Measurements from ENCODE around the gene KIF24. TPM values are rescaled to one million over a fixed set of nuclear protein-coding genes. Genes with fewer than 3 reads are reported as not detected.

KIF24 gene
- total RNA-seq, 4 donors from 2014 or later = 0.13 to 0.68 (median 0.50) TPM

DNA sequence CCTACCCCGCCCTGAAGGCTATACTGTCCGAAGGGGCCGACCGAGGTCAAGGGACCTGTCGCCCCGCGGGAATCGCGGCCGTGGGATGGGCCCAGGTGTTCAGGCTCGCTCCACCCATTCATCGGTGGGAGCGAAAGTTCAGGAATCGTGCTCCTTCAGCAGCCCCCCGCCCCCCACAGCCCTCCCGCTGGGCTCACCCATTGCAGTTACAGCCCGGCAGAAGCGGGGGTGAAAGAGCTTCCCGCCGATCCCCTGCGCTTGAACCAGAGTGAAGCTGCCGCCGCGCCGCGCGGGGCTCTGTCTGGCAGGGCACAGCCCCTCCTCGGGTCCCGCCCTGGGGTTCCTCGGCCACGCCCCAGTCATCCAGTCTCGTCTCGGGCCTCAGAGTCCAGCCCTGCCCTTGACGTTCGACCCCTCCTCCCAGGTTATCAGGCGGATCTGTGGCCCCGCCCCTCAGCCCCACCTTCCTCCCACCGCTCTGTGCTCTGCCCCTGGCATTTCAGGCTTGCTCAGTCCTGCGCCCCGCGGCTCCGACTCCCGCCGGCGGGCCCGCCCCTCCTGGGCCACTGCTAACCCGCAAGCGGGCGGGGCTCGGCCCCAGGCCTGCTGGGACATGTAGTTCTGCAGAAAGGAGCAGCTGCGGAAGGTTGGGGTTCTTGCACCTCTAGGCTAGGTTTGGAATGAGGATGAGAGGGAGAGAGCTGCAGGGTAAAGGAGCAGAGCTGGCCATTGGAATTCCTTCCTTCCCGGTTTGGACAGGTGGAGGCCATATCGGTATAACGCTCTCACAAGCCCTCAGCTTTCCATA lies 47.7 kb upstream of the KIF24 start, which contains the start of gene MYORG:
Gene MYORG, minus strand, starts transcription at position 303 of the 808 bp plus-strand sequence. CDS start 3,955 bp downstream, outside the sequence.
- H3K36me3 ChIP-seq = peaks cover 0 to 7% of the 10 kb centered on the region in 2 donors
- H3K4me3 ChIP-seq = peak within 1 kb of the TSS; percentile 72 to 85 (median 78)
- TF ChIP-seq, protein P1, sequence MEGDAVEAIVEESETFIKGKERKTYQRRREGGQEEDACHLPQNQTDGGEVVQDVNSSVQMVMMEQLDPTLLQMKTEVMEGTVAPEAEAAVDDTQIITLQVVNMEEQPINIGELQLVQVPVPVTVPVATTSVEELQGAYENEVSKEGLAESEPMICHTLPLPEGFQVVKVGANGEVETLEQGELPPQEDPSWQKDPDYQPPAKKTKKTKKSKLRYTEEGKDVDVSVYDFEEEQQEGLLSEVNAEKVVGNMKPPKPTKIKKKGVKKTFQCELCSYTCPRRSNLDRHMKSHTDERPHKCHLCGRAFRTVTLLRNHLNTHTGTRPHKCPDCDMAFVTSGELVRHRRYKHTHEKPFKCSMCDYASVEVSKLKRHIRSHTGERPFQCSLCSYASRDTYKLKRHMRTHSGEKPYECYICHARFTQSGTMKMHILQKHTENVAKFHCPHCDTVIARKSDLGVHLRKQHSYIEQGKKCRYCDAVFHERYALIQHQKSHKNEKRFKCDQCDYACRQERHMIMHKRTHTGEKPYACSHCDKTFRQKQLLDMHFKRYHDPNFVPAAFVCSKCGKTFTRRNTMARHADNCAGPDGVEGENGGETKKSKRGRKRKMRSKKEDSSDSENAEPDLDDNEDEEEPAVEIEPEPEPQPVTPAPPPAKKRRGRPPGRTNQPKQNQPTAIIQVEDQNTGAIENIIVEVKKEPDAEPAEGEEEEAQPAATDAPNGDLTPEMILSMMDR (IDR thresholded peaks at IDR 0.05 in 4 of 5, conservative IDR thresholded peaks at IDR 0.05 in 1 of 5) = peak in 1 of 5 experiments; percentile 4
- TF ChIP-seq POLR2A (IDR thresholded peaks at IDR 0.05) = peak; percentile 78 to 94
- intact Hi-C loops (cut with DNase I; ENCODE audit: low total_unique reads) = loop anchor here (2.0 to 5.0 kb wide), 2 partner anchors 120 to 249 kb away; partner anchors contain the start of gene DCAF12
- DNase-seq (peak; percentile 95 to 98), ATAC-seq (peak; percentile 64 to 66)
- peak within 1 kb of the TSS; percentile 89 to 93 (median 92) for H3K27ac ChIP-seq
- H3K9me3 ChIP-seq = no peaks in the 10 kb centered on the region
- no peaks in the 10 kb centered on the region for H3K27me3 ChIP-seq
- in situ Hi-C loops (cut with MboI; ENCODE audit: low sequenced_read_pairs in 4 of 4) = loop anchor here (5.0 kb wide), 2 partner anchors 39 to 44 kb away; no protein-coding TSS in a partner anchor
- peaks cover 31 to 48% of the 10 kb centered on the region in 2 donors for H3K4me1 ChIP-seq

DNA sequence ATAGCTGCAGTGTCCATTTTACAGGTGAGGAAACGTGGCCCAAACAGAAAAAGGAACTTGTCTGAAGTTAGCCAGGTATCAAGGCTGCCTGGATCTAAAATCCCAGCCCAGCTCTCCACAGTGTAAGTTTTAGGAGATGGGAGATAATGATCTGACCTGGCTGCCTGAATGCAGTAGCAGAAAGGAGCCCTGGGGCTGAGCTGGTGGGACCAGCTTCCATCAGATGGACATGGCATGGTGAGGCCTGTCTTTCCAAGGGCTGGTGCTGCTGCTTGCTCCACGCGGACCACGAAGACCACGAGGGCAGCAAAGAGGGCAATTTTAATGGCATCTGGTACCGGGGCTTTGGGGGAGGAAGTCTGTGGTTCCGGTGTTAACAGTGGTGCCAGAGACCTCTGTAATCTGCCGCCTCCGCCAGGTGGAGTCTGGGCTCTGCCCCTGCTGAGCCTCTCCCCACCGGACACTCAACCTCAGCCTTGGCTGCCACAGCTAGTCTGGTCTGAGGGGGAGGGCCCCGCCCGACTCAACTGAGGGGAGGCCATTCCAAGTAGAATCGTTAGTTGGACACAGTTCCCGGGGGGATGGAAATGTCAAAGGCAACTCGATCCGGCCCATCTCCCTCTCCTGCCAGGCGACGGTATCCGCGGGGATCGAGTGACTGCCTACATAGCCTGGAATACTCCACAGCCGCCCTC lies 47.0 kb upstream of the KIF24 start:
- intact Hi-C loops (cut with DNase I; ENCODE audit: low total_unique reads) = loop anchor here (2.0 to 5.0 kb wide), 3 partner anchors 33 to 249 kb away; partner anchors contain the start of gene DCAF12
- ATAC-seq = peak; percentile 44 to 52
- TF ChIP-seq, protein P1 (IDR thresholded peaks at IDR 0.05 in 4 of 5, conservative IDR thresholded peaks at IDR 0.05 in 1 of 5) = peak in 3 of 5 experiments; percentile 19 to 47 (median 42)
- no peak for TF ChIP-seq POLR2A (IDR thresholded peaks at IDR 0.05)
- peak; percentile 65 to 90 for DNase-seq
- Histone ChIP-seq H3K36me3 (peaks cover 0 to 14% of the 10 kb centered on the region in 2 donors), H3K9me3 (no peaks in the 10 kb centered on the region), H3K27me3 (no peaks in the 10 kb centered on the region), H3K4me3 (peak overlapping the region; percentile 72 to 85 (median 78)), H3K27ac (peak overlapping the region; percentile 89 to 93 (median 92)), H3K4me1 (peaks cover 26 to 42% of the 10 kb centered on the region in 2 donors)
- in situ Hi-C loops (cut with MboI; ENCODE audit: low sequenced_read_pairs in 4 of 4) = loop anchor here (5.0 kb wide), 2 partner anchors 39 to 44 kb away; no protein-coding TSS in a partner anchor

DNA sequence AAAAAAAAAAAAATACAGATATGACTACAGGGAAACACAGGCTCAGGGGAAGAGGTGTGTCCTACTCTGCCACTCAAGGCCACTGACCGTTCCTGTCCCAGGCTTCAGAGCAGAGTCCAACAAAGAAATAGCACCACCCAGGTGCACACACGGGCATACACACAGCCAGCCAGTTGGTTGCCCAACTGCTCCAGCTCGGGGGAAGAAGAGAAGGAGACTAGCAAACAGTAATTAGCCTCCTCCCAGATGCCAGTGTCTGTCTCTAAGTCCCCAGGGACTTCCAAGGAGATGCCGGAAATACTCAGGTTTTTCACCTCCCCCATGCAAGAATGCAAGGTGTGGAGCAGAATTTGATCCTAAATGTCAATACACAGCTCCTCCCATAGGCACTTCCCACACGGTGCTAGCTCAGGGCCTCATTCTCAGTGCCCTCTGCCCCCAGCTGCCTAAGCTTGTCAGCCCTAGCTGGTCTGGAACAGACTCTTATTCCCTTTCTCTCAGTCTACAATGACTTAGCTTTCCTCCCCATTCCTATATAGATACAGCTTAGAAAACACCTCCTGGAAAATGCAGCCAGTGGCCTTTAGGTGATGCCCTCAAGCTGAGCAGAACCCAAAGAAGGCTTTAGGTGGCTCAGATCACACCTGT lies 46.0 kb upstream of the KIF24 start:
- Histone ChIP-seq H3K4me1 (peaks cover 27 to 42% of the 10 kb centered on the region in 2 donors), H3K4me3 (peak overlapping the region; percentile 72 to 85 (median 78)), H3K9me3 (no peaks in the 10 kb centered on the region), H3K27ac (peak overlapping the region; percentile 89 to 93 (median 92)), H3K36me3 (peaks cover 0 to 24% of the 10 kb centered on the region in 2 donors), H3K27me3 (no peaks in the 10 kb centered on the region)
- in situ Hi-C loops (cut with MboI; ENCODE audit: low sequenced_read_pairs in 4 of 4) = loop anchor here (5.0 kb wide), 2 partner anchors 38 to 43 kb away; no protein-coding TSS in a partner anchor
- TF ChIP-seq, protein P1 (IDR thresholded peaks at IDR 0.05 in 4 of 5, conservative IDR thresholded peaks at IDR 0.05 in 1 of 5) = no peak
- TF ChIP-seq POLR2A (IDR thresholded peaks at IDR 0.05) = no peak
- DNase-seq (peak; percentile 45 to 84), ATAC-seq (peak in 1 of 2 donors; percentile 48)
- intact Hi-C loops (cut with DNase I; ENCODE audit: low total_unique reads) = loop anchor here (2.0 to 5.0 kb wide), 2 partner anchors 32 to 248 kb away; partner anchors contain the start of gene DCAF12

DNA sequence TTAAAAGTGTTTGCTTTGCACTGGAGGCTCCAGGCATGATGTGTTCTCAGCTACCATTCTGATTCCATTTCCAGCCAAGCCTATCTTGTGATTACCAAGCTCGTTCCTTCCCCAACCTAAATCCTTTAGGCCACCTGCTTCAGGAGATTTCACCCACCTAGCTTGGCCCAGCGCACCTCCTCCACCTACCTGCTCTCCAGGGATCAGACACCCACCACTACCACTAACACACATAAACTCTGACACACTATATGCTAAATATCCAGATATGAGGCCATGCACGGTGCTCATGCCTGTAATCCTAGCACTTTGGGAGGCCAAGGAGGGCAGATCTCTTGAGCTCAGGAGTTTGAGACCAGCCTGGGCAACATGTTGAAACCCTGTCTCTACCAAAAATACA lies 45.3 kb upstream of the KIF24 start:
- H3K27ac ChIP-seq = peak overlapping the region; percentile 89 to 93 (median 92)
- H3K36me3 ChIP-seq = peaks cover 0 to 27% of the 10 kb centered on the region in 2 donors
- H3K4me1 ChIP-seq = peaks cover 31 to 49% of the 10 kb centered on the region in 2 donors
- no peaks in the 10 kb centered on the region for H3K27me3 ChIP-seq
- no peak for ATAC-seq
- intact Hi-C loops (cut with DNase I; ENCODE audit: low total_unique reads) (loop anchor here (2.0 kb wide), 1 partner anchor 32 kb away; no protein-coding TSS in a partner anchor), in situ Hi-C loops (cut with MboI; ENCODE audit: low sequenced_read_pairs in 4 of 4) (no loop called here)
- no peak for DNase-seq
- no peaks in the 10 kb centered on the region for H3K9me3 ChIP-seq
- no peak overlapping the region for H3K4me3 ChIP-seq
- TF ChIP-seq POLR2A (IDR thresholded peaks at IDR 0.05) = no peak
- TF ChIP-seq, protein P1 (IDR thresholded peaks at IDR 0.05 in 4 of 5, conservative IDR thresholded peaks at IDR 0.05 in 1 of 5) = no peak
